GM12891 (cell line): ENCODE data around the gene TAS2R8.

Experiments used
- PAX5 ChIP-seq: IDR thresholded peaks from 2 replicates; pipeline ENCODE4 v1.6.1; 2011; ENCODE audit warnings: low read length, moderate library complexity, mild to moderate bottlenecking; ENCODE audit not compliant: insufficient read depth, severe bottlenecking
- POLR2A ChIP-seq: IDR thresholded peaks from 2 replicates; pipeline ENCODE4 v1.6.1; 2011; ENCODE audit warnings: low read depth, low read length, control low read depth
- POLR2AphosphoS5 ChIP-seq: IDR thresholded peaks from 2 replicates; pipeline ENCODE4 v1.6.1; 2011; ENCODE audit warnings: low read depth, low read length, control low read depth
- POU2F2 ChIP-seq: IDR thresholded peaks from 2 replicates; pipeline ENCODE4 v1.6.1; 2011; ENCODE audit warnings: low read depth, mild to moderate bottlenecking, control low read depth, low read length, moderate library complexity
- SPI1 ChIP-seq: IDR thresholded peaks from 2 replicates; pipeline ENCODE4 v1.6.1; 2011; ENCODE audit warnings: low read depth, low read length, control low read depth
- TAF1 ChIP-seq: IDR thresholded peaks from 2 replicates; pipeline ENCODE4 v1.6.1; 2011; ENCODE audit warnings: low read depth, low read length, control low read depth

GRCh38 chr12:10842862-10843261, 35.8 kb upstream of the TAS2R8 start:
- TF ChIP-seq POLR2AphosphoS5 (no peak), POLR2A (no peak), POU2F2 (no peak), SPI1 (no peak), TAF1 (no peak), PAX5 (no peak)
